ENCODE results near the gene CA6.
"Not testable (repeated sequence)": the region's sequence is repeated elsewhere in the genome, so short reads cannot be mapped to it uniquely, and the experiment has no call there.

The CA6 gene

GRCh38 chr1:8945568-8945967 is at the start of gene CA6:
Gene CA6, plus strand, starts transcription at chr1:8945868. Its CDS starts 19 bp downstream, at chr1:8945887.
- no peak for DNase-seq

GRCh38 chr1:8896775-8897174 is 48.9 kb upstream of the CA6 start:
- not testable (repeated sequence) for DNase-seq

- DNase-seq = not testable (repeated sequence)
Observed at GRCh38 chr1:8897505-8897904, 48.2 kb upstream of the CA6 start.

GRCh38 chr1:8898418-8898817 is 47.2 kb upstream of the CA6 start:
- DNase-seq = not testable (repeated sequence)

- no peak for DNase-seq
Observed at GRCh38 chr1:8899046-8899445, 46.6 kb upstream of the CA6 start.

GRCh38 chr1:8900684-8901083 is 45.0 kb upstream of the CA6 start:
- not testable (repeated sequence) for DNase-seq

DNA sequence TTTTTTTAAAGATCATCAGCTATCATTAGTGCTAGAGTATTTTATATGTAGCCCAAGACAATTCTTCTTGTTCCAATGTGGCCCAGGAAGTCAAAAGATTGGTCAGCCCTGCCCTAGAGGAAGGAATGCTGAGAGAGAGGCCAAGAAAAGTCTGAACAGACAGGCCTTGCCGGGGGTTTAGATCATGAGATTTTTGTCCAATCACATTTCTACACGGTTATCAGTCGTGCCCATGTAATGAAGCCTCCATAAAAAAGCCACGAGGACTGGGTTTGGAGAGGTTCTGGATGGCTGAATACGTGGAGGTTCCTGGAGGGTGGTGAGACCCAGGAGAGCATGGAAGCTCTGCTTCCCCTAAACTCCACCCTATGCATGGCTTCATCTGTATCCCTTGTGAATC is 42.9 kb upstream of the CA6 start:
- no peak for DNase-seq

DNA sequence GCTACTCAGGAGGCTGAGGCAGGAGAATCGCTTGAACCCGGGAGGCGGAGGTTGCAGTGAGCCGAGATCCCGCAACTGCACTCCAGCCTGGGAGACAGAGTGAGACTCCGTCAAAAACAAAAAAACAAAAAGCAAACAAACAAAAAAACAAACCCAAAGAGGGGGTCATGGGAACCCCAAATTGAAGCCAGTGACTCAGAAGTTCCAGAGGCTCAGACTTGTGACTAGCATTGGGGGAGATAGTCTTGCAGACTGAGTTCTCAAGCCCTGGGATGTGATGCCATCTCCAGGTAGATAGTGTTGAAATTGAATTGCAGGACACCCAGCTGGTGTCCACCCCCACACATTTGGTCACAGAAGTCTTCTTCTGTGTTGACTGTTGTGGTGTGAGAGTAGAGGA is 42.3 kb upstream of the CA6 start:
- no peak for DNase-seq

DNA sequence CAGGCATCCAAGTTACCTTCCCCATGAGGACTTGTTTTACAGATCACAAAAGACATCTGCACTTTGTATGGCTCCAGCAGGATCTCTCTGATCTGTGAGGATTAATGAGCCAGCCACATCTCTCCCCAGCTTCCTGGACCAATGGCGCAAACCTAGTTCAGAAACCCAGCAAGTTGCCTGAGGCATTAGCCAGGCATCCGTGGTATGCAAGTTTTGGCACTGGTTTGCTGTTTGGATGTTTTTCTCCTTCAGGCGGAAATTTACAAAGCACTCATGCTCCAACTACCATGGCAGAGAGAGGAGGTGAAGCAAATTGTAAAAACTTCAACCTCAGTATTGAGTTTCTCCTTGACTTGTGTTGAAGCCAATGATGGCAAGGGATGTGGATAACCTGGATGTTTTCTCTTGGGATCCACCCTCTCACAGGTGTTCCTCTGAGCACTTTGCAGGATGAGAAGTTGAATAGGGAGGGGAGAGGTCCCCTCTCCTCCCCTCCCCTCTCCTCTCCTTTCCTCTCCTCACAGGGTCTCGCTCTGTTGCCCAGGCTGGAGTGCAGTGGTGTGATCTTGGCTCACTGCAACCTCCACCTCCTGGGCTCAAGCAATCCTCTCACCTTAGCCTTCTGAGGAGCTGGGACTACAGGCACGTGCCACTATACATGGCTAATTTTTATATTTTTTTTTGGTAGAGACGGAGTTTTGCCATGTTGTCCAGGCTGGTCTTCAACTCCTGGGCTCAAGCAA is 41.6 kb upstream of the CA6 start:
- DNase-seq = no peak

- no peak for DNase-seq
Observed at GRCh38 chr1:8905582-8906191, 40.0 kb upstream of the CA6 start.

GRCh38 chr1:8908388-8909151 is 37.1 kb upstream of the CA6 start:
- no peak for DNase-seq

DNA sequence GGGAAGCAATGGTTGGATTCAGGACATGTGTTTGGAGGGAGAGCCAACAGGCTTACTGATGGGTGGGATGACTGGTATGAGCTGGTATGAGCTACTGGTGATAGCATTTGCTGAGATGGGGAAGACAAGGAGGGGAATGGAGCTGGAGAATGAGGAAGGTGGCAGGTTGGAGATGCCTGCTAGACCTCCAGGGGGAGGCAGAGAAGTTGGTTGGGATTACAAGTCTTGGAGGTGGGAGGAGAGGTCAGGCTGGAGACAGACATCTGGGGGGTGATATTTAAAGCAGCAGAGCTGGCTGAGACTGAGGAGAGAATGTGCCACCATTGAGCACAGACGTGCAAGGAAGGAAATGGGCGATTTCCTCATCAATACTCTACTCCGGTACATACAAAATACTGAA is 35.3 kb upstream of the CA6 start:
- DNase-seq = no peak

- DNase-seq = no peak
Observed at GRCh38 chr1:8910914-8911313, 34.8 kb upstream of the CA6 start.

GRCh38 chr1:8911416-8912309 is 34.0 kb upstream of the CA6 start:
- DNase-seq = no peak

- no peak for DNase-seq
Observed at GRCh38 chr1:8913457-8913856, 32.2 kb upstream of the CA6 start.

DNA sequence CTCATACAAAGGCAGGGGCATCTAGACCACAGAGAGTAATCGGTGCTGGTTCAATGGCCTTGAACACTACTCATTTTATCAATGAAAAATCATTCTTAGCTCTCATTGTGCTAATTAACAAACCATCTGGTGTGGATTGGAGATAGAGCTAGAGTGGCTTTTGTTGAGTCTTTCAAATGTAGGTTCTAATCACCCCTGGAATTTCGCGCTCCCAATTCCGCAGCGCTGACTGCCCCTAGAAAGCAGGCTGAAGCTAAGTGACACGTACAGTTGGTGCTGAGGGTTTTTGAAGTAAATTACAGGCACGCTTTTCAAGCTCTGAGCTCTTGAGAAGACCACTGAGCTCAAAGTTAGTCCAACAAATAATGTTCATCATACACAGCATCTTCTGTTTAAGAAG is 31.2 kb upstream of the CA6 start:
- no peak for DNase-seq

GRCh38 chr1:8915446-8915845 is 30.2 kb upstream of the CA6 start:
- no peak for DNase-seq

DNA sequence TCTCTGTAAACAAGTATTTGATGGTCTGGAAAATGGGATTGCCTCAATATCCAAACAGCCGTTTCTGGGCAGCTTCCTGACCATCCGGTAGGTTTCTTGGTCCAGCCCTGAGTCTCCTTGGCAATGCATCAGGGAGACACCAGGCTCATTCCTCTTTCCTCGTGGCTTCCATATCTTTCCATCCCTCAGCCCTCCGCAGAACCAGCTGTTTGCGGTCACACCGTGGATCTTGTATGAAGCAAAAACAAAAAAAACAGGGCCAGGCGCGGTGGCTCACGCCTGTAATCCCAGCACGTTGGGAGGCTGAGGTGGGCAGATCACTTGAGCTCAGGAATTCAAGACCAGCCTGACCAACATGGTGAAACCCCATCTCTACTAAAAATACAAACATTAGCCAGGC is 28.1 kb upstream of the CA6 start:
- DNase-seq = not testable (repeated sequence)

GRCh38 chr1:8922962-8923361 is 22.7 kb upstream of the CA6 start:
- DNase-seq = no peak

DNA sequence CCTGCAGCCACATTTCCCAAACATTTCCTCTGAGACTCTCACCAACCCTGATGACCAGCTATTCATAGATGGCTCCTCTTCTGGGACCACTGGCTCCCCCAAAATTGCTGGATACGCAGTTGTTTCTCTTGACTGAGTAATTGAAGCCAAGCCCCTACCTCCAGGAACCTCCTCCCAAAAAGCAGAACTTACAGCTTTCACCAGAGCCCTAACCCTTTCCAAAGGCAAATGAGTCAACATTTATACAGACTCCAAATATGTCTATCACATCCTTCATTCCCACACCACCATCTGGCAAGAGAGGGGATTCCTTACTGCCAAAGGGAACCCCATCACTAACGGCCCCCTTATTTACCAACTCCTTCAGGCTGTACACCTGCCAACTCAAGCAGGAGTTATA is 20.3 kb upstream of the CA6 start:
- no peak for DNase-seq

- DNase-seq = no peak
Observed at GRCh38 chr1:8925960-8926359, 19.7 kb upstream of the CA6 start.

GRCh38 chr1:8926707-8927694 is 18.7 kb upstream of the CA6 start:
- DNase-seq = peak; percentile 22 to 58
